Mesenteric fat pad (tissue), 1 donor: ENCODE measurements around the gene KIF26A. TPM values are rescaled to one million over a fixed set of nuclear protein-coding genes. Genes with fewer than 3 reads are reported as not detected.

Experiments used
- DNase-seq: peaks from one replicate; pipeline ENCODE4 v3.0.0-alpha.2; 2020; ENCODE audit warnings: low spot score
- total RNA-seq: library from RNA; stranded (reverse); fragmentation: NEBNext Ultra II Directional; extraction: Animal tissue kit (Norgen Biotek cat#: 25700); gene quantifications from one replicate; pipeline ENCODE4 v1.2.1, GENCODE V29; 2021
- donor health status: DM: yes; HTN: yes; CAD: no.

Gene KIF26A
- total RNA-seq, 1 donor from 2014 or later, result 3.2 TPM

- DNase-seq, result no peak
Observed at GRCh38 chr14:104112609-104113571, 25.5 kb upstream of the KIF26A start.

GRCh38 chr14:104113631-104114420 lies 24.6 kb upstream of the KIF26A start:
- DNase-seq, result no peak

GRCh38 chr14:104114421-104115130 lies 23.8 kb upstream of the KIF26A start:
- DNase-seq, result no peak

GRCh38 chr14:104115131-104115600 lies 23.2 kb upstream of the KIF26A start:
- no peak for DNase-seq

GRCh38 chr14:104115691-104116287 lies 22.6 kb upstream of the KIF26A start:
- no peak for DNase-seq

GRCh38 chr14:104116288-104116755 lies 22.1 kb upstream of the KIF26A start:
- no peak for DNase-seq

- DNase-seq, result no peak
Observed at GRCh38 chr14:104116756-104117340, 21.5 kb upstream of the KIF26A start.

GRCh38 chr14:104117341-104118005 lies 20.9 kb upstream of the KIF26A start:
- DNase-seq, result no peak

GRCh38 chr14:104118006-104118844 lies 20.2 kb upstream of the KIF26A start:
- no peak for DNase-seq

- no peak for DNase-seq
Observed at GRCh38 chr14:104119119-104119487, 19.3 kb upstream of the KIF26A start.

GRCh38 chr14:104119488-104120251 lies 18.7 kb upstream of the KIF26A start:
- DNase-seq, result no peak

- DNase-seq, result no peak
Observed at GRCh38 chr14:104120281-104120741, 18.1 kb upstream of the KIF26A start.

- DNase-seq, result no peak
Observed at GRCh38 chr14:104121142-104121541, 17.2 kb upstream of the KIF26A start.

GRCh38 chr14:104123879-104124278 lies 14.5 kb upstream of the KIF26A start:
- no peak for DNase-seq

- DNase-seq, result no peak
Observed at GRCh38 chr14:104125011-104125410, 13.4 kb upstream of the KIF26A start.

GRCh38 chr14:104126753-104127152 lies 11.6 kb upstream of the KIF26A start:
- no peak for DNase-seq

- DNase-seq, result no peak
Observed at GRCh38 chr14:104128981-104129380, 9.4 kb upstream of the KIF26A start.

GRCh38 chr14:104129556-104129955 lies 8.8 kb upstream of the KIF26A start:
- no peak for DNase-seq
